Hematopoietic multipotent progenitor cell treated with erythropoietin and hydrocortisone succinate and interleukin-3 and kit ligand, for 17 days (in vitro differentiated cells): Measurements from ENCODE around the gene LRRC23.

Source experiments
- DNase-seq: peaks from one replicate; pipeline ENCODE4 v3.0.0-alpha.2; 2015; ENCODE audit warnings: low spot score

LRRC23 gene

DNA sequence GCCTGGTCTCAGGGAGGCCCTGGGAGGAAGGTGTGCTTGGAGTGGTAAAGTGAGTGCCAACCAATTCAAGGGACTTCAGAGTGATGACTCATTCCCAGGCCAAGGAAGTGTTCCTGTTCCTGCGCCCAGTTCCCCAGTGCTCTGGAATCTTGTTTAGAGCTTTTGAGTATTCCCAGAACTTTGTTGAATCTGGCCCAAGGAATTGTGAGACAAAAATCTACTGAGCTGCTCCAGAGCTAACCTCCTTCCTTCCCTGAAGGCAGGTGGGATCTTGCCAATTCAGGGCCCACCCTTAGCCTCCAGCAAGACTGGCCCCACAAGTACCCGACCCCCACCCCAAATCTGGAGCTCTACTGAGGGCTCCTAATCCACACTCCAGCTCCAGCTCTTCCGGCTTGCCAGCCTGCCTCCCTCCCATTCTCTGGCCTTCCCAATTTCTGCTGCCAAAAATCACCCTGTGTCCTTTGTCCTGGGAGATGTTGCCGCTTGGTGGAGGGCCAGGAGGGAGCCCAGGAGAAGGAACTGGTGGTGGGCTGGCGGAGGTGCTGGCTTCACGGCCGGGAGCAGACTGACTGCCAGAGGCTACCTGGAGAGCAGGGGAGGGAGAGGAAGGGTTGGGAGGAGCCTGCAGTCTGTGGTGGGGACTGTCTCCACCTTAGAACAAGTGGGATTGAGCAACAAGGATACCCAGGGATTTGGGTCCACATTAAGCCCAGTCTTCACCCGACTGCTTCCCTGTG lies 21.1 kb downstream of the LRRC23 start:
- no peak for DNase-seq

DNA sequence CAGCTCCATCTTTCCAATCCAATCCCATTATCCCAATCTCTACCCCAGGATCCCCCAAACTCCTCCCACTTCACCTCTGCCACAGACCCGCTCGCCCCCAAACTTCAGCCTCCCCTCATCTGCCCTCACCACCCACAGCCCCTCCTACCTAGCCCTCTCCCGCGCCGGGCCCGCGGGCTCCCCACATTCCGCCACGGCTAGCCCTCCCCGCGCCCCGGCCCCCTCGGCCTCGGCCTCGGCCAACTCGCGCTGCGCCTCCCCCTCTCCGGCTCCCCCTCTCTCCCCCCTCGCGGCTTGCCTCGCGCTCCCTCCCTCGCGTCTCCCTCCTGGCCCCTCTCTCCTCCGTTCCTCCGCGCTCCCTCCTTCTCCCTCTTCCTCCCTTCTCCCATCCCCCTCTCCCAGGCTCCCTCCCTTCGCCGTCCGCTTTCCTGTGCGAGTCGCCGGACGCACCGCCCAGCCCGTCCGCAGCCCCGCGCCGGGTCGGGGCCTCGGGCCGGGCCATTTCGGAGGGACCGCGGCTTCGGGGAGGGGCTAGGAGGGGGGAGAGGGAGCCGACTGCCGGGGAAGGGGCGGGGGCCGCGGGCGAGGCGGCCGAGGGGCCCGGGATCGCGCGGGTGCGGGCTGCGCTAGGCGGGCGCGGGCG lies 22.9 kb downstream of the LRRC23 start, which contains the start of gene ATN1:
ATN1 (plus strand) TSS at position 581 of the 643 bp plus-strand sequence. CDS start 6,043 bp downstream, outside the sequence.
- no peak for DNase-seq

DNA sequence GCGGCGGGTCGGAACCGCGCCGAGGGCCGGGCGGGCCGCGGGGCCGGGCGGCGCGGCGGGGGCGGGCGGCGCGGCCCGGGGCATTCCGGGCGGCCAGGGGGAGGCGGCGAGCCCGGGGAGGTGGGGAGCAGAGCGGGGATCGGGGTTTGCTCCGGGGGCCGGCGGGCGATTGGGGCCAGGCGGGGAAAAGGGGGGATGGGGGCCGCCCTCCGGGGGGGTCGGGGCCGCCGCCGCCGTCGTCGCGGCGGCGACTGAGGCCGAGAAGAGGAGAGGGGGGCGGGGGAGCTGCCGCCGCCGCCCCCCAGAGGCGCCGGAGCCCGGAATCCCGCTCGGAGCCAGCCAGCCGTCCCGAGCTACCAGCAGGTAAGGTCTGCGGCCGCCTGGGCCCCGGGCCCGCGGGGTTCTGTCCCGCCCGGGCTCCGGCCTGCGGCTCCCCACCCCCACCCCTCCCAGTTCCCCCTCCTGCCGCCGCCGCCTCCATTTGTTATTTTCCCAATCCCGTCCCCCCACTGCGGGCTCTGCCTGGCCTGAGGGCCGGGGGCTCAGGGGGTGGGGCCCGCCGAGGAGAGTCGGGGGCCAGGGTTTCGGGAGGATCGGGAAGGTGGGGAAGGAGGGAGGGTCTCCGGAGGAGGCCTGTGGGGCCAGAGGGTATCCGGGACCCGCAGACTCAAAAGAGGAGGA lies 23.5 kb downstream of the LRRC23 start:
- no peak for DNase-seq

DNA sequence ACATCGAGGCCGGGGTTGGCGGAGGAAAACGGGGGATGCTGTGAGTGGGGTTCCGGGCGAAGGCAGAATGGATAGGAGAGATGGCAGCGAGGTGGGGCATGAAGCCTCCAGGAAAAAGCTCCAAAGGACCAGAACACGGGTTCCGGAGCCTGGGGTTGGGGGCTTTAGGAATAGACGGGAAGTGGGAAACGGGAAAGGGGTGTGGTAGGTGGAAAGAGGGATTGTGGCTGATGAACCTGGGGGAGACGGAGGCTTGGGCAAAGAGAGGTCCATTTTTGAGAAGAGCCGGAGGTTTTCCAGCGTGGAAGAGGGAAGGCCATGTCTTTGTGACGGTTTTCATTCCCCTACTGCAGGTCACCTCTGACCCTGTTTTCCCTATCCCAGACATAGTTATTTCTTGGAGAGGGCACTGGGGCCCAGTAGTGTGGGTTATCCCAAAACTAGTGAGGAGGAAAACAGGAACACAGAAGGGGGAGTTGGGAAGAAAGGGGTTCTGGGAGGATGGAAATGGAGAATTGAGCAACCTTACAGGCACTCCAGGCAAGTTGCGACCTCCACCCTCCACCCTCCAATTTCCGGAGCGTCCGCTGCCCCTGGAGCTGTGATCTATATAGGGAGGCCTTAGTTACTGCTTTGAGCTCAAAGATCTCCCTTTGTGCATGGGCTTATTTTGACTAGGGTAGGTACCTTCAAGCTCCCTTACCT lies 24.2 kb downstream of the LRRC23 start:
- DNase-seq, result no peak

DNA sequence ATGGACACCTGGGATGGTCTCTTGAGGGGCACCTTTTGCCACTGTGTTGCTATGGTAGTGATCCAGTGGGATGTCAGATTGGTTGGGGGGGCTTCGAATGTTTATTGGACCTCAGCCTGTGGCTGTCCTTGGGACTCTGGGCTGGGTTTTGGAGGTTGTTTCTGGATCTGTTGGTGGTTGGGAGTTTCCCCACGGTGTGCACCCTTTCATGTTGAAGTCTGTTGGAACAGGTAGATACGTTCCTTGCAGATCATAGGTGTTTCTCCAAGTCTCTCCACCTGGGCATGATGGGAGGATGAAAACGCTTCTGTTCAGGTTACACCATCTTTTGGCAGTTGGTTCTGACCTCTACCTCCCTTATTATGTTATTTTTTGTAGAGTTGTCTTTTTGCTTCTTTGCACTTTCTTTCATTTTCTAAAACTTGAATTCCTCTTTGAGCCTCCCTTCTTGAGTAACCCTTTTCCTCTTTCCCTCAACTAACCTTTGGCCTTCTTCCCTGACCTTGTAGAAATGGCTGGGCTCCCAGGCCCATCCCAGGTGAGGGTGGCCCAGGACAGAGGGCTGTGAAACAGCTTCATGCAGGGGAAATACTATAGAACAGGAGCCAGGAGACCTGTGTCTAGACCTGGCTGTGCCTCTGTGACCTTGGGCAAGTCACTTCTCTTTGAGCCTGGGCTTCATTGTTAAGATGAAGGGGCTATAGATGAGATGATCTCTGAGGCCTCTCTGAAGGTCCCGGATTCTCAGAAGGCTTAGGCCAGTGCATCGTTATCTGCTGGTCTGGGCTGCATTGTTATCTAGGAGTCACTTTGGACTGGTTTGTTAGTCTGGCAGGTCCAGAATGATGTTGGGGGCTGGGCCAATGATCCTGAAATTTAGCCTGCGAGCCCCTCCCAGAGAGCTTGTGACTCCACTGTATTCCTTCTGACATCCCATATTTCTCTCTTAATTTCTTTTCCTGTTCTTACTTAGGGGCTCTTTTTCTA lies 25.1 kb downstream of the LRRC23 start:
- DNase-seq, result no peak

DNA sequence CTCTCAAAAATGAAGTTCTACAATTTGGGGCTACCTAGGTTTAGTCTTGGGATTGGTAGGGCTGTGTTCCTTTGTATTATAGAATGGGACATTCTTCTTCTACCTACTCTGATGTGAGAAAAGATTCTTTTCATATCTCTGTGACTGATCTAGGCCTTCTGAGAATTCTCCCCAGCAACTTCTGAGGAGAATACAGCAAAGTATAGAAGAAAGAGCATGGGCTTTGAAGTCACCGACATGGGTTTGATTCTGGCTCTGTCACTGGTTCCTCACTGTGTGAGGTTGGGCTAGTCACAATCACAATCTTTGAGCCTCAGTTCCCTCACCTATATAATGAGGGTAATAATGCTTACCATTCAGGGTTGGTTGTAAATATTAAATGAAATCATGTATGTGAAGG lies 28.1 kb downstream of the LRRC23 start:
- no peak for DNase-seq

DNA sequence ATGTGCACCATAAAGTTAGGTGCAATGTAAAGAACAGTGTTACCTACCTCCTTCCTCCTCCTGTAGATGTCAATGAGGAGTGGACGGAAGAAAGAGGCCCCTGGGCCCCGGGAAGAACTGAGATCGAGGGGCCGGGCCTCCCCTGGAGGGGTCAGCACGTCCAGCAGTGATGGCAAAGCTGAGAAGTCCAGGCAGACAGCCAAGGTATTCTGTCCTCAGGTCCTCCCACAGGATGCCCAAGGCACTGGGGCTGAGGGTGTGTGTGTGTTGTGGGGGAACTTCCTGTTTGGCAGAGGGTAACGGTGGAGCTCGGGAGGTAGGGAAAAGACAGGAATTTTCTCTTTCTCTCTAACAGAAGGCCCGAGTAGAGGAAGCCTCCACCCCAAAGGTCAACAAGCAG lies 29.5 kb downstream of the LRRC23 start:
- DNase-seq, result no peak

DNA sequence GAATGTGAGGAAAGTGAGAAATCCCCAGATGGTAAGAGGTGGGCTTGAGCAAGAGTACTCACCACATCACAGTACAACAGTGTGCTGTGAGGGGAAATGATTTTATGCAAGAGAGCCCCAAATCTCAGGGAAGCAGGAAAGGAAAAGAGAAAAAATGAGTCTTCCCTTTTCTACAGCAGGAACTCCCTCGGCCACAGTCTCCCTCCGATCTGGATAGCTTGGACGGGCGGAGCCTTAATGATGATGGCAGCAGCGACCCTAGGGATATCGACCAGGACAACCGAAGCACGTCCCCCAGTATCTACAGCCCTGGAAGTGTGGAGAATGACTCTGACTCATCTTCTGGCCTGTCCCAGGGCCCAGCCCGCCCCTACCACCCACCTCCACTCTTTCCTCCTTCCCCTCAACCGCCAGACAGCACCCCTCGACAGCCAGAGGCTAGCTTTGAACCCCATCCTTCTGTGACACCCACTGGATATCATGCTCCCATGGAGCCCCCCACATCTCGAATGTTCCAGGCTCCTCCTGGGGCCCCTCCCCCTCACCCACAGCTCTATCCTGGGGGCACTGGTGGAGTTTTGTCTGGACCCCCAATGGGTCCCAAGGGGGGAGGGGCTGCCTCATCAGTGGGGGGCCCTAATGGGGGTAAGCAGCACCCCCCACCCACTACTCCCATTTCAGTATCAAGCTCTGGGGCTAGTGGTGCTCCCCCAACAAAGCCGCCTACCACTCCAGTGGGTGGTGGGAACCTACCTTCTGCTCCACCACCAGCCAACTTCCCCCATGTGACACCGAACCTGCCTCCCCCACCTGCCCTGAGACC lies 31.0 kb downstream of the LRRC23 start:
- no peak for DNase-seq

DNA sequence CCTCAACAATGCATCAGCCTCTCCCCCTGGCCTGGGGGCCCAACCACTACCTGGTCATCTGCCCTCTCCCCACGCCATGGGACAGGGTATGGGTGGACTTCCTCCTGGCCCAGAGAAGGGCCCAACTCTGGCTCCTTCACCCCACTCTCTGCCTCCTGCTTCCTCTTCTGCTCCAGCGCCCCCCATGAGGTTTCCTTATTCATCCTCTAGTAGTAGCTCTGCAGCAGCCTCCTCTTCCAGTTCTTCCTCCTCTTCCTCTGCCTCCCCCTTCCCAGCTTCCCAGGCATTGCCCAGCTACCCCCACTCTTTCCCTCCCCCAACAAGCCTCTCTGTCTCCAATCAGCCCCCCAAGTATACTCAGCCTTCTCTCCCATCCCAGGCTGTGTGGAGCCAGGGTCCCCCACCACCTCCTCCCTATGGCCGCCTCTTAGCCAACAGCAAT lies 31.6 kb downstream of the LRRC23 start:
- DNase-seq, result no peak

DNA sequence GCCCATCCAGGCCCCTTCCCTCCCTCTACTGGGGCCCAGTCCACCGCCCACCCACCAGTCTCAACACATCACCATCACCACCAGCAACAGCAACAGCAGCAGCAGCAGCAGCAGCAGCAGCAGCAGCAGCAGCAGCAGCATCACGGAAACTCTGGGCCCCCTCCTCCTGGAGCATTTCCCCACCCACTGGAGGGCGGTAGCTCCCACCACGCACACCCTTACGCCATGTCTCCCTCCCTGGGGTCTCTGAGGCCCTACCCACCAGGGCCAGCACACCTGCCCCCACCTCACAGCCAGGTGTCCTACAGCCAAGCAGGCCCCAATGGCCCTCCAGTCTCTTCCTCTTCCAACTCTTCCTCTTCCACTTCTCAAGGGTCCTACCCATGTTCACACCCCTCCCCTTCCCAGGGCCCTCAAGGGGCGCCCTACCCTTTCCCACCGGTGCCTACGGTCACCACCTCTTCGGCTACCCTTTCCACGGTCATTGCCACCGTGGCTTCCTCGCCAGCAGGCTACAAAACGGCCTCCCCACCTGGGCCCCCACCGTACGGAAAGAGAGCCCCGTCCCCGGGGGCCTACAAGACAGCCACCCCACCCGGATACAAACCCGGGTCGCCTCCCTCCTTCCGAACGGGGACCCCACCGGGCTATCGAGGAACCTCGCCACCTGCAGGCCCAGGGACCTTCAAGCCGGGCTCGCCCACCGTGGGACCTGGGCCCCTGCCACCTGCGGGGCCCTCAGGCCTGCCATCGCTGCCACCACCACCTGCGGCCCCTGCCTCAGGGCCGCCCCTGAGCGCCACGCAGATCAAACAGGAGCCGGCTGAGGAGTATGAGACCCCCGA lies 32.2 kb downstream of the LRRC23 start:
- DNase-seq, result no peak

DNA sequence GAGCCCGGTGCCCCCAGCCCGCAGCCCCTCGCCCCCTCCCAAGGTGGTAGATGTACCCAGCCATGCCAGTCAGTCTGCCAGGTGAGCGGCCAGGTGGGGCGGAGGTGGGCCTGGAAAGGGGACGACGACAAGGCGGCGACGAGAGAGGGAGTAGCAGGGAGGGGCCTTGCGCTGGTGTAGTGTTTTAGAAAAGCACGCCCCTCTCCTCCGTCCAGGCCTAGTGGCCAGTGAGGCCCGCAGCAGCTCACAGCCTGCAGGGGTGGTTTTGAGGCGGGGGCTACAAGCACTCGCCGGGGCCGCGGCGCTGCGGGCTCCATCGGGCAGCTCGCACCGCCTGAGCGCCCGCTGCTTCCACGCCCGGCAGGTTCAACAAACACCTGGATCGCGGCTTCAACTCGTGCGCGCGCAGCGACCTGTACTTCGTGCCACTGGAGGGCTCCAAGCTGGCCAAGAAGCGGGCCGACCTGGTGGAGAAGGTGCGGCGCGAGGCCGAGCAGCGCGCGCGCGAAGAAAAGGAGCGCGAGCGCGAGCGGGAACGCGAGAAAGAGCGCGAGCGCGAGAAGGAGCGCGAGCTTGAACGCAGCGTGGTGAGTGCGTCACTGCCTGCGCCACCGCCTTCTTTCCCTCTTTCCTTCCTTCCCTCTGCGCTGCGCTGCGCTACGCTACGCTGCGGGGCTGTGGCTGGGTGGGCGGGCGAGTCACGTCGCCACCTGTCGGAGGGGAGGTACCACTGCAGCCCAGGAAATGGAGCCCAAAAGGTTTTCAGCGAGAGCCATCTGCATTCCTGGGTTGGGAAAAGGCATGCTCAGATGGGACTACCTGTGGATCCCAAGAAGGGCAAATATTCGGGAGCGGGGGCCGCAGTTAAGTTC lies 33.1 kb downstream of the LRRC23 start:
- DNase-seq, result peak; percentile 95

DNA sequence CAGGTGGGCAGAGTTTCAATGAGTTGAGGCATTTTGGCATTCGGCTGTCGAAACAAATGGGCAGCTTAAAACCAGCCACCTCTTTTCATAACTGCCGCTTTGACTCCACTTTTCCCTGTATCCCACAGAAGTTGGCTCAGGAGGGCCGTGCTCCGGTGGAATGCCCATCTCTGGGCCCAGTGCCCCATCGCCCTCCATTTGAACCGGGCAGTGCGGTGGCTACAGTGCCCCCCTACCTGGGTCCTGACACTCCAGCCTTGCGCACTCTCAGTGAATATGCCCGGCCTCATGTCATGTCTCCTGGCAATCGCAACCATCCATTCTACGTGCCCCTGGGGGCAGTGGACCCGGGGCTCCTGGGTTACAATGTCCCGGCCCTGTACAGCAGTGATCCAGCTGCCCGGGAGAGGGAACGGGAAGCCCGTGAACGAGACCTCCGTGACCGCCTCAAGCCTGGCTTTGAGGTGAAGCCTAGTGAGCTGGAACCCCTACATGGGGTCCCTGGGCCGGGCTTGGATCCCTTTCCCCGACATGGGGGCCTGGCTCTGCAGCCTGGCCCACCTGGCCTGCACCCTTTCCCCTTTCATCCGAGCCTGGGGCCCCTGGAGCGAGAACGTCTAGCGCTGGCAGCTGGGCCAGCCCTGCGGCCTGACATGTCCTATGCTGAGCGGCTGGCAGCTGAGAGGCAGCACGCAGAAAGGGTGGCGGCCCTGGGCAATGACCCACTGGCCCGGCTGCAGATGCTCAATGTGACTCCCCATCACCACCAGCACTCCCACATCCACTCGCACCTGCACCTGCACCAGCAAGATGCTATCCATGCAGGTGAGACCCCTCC lies 34.0 kb downstream of the LRRC23 start:
- no peak for DNase-seq

DNA sequence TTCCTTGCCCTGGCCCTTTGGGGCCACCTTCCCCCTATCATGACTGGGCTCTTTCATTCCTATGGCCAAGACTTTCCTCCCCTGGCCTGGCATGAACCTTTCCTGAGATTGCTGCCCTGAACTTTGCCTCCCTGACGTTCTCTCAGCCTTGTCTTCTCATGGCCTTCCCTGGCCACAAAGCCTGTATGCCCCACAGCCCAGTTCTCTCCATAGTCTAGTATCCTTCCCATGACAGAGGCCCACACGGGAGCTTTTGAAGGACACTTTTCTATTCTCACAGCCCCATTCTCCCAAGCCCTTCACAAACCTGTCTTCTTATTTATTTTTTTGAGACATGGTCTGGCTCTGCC lies 34.5 kb downstream of the LRRC23 start:
- no peak for DNase-seq

DNA sequence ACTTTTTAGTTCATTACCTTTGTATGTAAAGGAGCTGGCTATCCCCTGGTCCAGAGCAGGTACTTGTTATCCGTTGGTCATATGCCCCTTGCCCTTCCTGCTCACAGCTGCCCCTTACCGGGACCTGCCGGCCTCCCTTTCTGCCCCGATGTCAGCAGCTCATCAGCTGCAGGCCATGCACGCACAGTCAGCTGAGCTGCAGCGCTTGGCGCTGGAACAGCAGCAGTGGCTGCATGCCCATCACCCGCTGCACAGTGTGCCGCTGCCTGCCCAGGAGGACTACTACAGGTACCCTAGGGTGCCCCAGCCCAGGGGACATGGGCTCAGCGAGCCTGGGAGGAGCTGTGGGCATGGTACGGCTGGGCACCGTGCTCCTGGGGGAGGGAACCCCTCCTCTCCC lies 36.6 kb downstream of the LRRC23 start:
- no peak for DNase-seq

DNA sequence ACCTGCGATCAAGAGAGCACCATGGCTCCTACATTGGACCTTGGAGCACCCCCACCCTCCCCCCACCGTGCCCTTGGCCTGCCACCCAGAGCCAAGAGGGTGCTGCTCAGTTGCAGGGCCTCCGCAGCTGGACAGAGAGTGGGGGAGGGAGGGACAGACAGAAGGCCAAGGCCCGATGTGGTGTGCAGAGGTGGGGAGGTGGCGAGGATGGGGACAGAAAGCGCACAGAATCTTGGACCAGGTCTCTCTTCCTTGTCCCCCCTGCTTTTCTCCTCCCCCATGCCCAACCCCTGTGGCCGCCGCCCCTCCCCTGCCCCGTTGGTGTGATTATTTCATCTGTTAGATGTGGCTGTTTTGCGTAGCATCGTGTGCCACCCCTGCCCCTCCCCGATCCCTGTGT lies 37.2 kb downstream of the LRRC23 start:
- DNase-seq, result no peak

DNA sequence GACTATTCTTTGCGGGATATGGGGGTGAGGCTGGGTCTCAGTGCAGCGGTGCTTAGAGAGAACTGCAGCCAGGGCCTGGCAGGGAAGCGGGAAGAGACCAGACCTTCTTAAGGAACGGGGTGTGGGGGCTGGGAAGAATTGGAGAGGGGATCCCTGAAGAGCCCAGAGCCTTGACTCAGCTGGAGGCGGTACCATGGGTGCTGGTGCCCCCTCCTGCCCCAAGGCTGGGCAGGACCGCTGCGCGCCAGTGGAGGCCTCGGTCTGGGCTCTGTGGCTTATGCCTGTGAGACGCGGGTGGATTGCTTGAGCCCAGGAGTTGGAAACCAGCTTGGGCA lies 37.7 kb downstream of the LRRC23 start:
- no peak for DNase-seq

DNA sequence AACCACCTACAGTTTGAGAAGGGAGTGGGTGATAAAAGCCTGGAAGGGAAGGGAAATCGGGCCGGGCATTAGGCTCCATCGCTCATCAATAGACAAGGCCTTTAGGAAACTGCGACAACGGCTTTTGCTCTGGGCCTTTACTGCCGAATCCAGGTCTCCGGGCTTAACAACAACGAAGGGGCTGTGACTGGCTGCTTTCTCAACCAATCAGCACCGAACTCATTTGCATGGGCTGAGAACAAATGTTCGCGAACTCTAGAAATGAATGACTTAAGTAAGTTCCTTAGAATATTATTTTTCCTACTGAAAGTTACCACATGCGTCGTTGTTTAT lies 38.7 kb downstream of the LRRC23 start:
- DNase-seq, result peak; percentile 92
